Posterior cingulate gyrus (tissue), 11 donors: ENCODE measurements around the gene CTSA.

Experiments used
- DNase-seq, 10 donors: peaks; one replicate each; pipeline versions ENCODE4 v3.0.0 to v3.0.0-alpha.2; 2020 to 2021; ENCODE audit warnings: mixed read lengths in 3 of 10
- intact Hi-C: fragments of 100-400 bp; cut with DNase I; formaldehyde crosslinking; loops from one replicate; pipeline ENCODE4 v1.15.1; 2023

The CTSA gene

DNA sequence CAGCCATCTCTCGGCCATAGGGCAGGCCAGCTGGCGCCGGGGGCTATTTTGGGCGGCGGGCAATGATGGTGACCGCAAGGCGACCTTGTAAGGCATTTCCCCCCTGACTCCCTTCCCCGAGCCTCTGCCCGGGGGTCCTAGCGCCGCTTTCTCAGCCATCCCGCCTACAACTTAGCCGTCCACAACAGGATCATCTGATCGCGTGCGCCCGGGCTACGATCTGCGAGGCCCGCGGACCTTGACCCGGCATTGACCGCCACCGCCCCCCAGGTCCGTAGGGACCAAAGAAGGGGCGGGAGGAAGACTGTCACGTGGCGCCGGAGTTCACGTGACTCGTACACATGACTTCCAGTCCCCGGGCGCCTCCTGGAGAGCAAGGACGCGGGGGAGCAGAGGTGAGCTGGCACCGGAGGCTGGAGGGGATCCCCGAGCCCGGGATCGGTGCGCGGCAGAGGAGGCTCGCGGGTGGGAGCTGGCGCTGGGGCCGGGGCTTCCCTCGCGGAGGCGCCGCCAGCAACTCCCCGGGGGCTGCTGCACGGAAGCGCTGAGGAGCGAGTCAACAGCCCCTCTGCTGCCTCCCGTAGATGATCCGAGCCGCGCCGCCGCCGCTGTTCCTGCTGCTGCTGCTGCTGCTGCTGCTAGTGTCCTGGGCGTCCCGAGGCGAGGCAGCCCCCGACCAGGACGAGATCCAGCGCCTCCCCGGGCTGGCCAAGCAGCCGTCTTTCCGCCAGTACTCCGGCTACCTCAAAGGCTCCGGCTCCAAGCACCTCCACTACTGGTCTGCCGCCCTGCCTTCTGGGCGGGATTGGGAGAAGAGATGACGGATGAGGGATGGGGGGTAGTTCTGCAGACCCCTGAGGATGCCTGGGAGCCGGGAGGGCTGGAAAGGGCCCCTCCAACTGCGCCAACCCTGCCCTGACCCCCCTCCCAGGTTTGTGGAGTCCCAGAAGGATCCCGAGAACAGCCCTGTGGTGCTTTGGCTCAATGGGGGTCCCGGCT is at the start of gene CTSA, which contains the start of gene NEURL2:
Gene CTSA, plus strand, starts transcription at position 351 of the 999 bp plus-strand sequence. Its CDS starts 234 bp downstream, at position 585.
Gene NEURL2, minus strand, starts transcription at position 224 of the 999 bp plus-strand sequence. Its CDS starts 217 bp downstream, at position 7.
- intact Hi-C loops = loop anchor here (2.0 to 5.0 kb wide), 2 partner anchors 41 to 78 kb away; partner anchors contain the start of genes PCIF1 and UBE2C
- peak; percentile 87 to 99 (median 94) for DNase-seq

DNA sequence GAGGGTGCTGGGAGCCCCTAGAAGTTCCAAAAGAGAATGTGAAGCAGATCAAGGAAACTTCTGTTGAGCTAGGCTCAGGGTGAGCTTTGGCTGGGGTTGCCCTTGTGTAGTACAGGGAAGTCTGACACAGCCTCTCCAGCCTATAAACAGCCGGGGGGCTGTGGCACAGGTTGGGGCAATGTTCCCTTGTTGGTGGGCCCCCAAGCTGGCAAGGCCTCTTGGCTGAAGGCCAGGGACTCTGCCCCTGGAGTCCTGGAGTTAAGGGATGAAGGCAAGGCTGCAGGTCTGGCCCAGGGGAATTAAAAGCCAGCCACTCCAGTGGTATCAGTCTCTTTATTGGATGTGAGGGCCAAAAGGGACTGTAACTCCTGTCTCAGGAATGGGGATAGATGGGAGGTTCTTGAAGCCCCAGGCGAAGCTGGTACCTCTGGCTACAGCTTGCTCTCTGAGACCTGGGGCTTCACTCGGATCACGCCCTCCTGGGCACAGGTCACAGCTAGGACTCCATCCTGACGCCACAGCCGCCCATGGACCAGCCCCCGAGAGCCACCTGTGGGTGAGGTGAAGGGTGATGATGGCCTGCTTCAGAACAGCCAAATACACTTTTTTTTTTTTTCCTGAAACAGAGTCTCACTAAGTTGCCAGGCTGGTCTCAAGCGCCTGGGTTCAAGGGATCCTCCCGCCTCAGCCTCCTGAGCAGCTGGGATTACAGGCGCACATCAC is 49.6 kb upstream of the CTSA start:
- DNase-seq = no peak
- intact Hi-C loops = no loop called here

GRCh38 chr20:45842169-45842812 is 48.8 kb upstream of the CTSA start:
- intact Hi-C loops = no loop called here
- no peak for DNase-seq

GRCh38 chr20:45843506-45843905 is 47.6 kb upstream of the CTSA start:
- intact Hi-C loops = no loop called here
- DNase-seq = peak in 1 of 10 donors; percentile 24

GRCh38 chr20:45845452-45845851 is 45.7 kb upstream of the CTSA start:
- no peak for DNase-seq
- intact Hi-C loops = no loop called here

DNA sequence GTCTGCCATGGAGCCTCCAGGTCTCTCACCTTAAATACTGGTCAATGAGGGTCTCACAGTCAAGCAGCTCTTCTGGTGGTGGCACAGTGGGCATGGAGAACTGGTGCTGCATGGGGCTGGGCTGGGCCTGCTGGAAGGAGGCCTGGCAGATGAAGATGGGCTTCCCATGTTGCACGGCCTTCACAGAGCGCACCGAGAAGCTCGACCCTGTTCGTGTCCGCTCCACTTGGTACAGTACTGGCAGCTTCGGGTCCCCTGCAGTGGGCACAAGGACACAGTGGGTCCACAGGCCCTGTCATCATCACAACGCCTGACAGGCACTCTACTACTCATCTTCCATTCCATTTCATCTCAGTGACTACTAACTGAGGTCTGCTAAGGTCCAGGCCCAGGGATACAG is 42.7 kb upstream of the CTSA start:
- peak in 2 of 10 donors; percentile 43 to 44 for DNase-seq
- intact Hi-C loops = no loop called here

GRCh38 chr20:45848969-45849582 is 42.1 kb upstream of the CTSA start:
- intact Hi-C loops = no loop called here
- peak in 1 of 10 donors; percentile 30 for DNase-seq

GRCh38 chr20:45850238-45850637 is 40.9 kb upstream of the CTSA start:
- DNase-seq = no peak

GRCh38 chr20:45850926-45851325 is 40.2 kb upstream of the CTSA start:
- intact Hi-C loops = no loop called here
- no peak for DNase-seq

More at GRCh38 chr20:45850238-45850637, 40.9 kb upstream of the CTSA start:
- intact Hi-C loops = no loop called here

DNA sequence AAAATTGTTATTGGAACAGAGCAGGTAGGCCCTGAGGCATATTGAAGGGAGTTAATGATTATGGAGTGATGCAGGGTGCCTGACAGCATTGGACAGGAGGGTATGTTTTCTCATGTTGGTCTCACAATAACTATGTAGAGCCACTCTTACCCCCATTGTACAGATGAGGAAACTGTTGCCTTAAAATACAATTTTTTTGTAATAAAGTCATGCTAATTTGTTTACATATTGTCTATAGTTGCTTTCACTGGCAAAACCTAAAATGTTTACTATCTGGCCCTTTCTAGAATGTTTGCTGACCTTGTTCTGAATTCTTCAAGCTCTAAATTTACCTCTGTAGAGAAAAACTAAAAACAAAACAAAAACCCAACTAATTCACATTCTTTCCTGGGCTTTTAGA is 39.6 kb upstream of the CTSA start:
- DNase-seq = no peak
- intact Hi-C loops = no loop called here

GRCh38 chr20:45852326-45852725 is 38.8 kb upstream of the CTSA start:
- intact Hi-C loops = no loop called here
- no peak for DNase-seq

GRCh38 chr20:45853484-45853883 is 37.7 kb upstream of the CTSA start:
- intact Hi-C loops = no loop called here
- DNase-seq = no peak

DNA sequence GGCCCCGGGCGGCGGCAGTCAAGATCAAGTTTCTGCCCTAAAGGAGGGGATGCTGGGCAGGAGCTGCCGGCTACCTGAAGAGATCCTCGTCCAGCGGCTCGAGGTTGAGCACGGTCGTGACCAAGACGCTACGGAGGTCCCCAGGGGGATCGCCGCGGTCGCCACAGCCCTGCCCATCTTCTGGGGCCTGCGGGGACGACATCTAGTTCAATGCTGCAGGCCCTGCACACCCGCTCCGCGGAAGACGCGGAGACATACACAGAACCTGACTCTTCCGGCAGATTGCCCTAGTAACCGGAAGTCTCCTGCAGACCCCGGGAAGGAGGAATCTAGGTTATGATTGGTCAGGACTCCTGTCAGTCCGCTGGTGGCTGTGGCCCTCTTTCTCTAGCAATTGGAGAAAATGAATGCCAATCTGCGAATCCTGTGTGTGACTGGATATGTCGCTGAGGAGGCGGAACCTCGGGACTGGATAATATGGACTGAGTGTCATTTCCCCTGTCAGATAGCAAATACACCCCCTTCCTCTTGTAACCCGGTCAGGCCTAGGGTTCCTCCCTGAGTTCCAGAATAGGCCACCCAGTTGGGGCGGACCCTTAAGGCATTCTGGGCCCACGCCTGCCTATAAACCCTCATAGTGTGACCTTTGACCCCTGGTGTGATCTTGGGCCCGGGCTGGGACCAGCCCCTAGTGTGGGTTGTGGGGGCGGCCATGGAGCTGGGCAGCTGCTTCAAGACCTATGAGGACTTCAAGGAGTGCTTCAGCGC is 33.8 kb upstream of the CTSA start, which contains the start of the genes ACOT8 and ZSWIM3:
Gene ACOT8, minus strand, starts transcription at position 279 of the 768 bp plus-strand sequence. Its CDS starts 77 bp downstream, at position 202.
Gene ZSWIM3, plus strand, starts transcription at position 501 of the 768 bp plus-strand sequence. Its CDS starts 212 bp downstream, at position 713.
- intact Hi-C loops = loop anchor here (1.0 kb wide), 1 partner anchor 24 kb away; the partner anchor contains the start of gene ZSWIM1
- peak; percentile 84 to 99 (median 94) for DNase-seq

DNA sequence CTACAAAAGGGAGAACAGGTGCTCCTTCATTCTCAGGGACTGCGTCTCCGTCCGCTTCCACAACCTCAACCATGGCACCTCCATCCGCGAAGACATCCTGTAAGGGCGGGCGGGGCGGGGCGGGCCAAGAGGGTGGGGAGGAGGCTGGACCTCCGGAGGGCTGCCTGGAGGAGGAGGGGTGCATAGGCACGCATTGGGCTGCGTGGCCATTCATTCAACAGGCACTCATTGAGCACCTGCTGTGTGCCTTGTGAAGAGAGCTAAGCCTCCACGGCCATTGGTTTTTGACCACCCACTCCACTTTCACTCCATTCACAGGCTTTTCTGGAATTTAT is 33.3 kb upstream of the CTSA start:
- no peak for DNase-seq
- intact Hi-C loops = loop anchor here (1.0 kb wide), 1 partner anchor 23 kb away; the partner anchor contains the start of gene ZSWIM1

DNA sequence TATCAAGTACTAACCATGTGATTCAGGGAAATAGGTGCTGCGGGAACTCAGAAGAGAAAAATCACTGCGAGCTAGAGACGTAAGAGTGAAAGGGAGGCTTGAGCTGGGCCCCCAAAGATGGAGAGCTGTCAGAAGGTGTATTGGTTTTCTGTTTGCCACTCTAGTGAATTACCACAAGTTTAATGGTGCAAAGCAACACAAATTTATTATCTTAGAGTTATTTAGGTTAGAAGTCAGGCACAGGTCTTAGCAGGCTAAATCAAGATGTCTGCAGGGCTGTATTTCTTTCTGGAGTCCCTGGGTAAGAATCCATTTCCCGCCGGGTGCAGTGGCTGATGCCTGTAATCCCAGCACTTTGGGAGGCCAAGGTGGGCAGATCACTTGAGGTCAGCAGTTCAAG is 31.2 kb upstream of the CTSA start:
- DNase-seq = no peak
- intact Hi-C loops = no loop called here

- intact Hi-C loops = no loop called here
- DNase-seq = no peak
Measured at GRCh38 chr20:45860560-45861220, 30.4 kb upstream of the CTSA start.

DNA sequence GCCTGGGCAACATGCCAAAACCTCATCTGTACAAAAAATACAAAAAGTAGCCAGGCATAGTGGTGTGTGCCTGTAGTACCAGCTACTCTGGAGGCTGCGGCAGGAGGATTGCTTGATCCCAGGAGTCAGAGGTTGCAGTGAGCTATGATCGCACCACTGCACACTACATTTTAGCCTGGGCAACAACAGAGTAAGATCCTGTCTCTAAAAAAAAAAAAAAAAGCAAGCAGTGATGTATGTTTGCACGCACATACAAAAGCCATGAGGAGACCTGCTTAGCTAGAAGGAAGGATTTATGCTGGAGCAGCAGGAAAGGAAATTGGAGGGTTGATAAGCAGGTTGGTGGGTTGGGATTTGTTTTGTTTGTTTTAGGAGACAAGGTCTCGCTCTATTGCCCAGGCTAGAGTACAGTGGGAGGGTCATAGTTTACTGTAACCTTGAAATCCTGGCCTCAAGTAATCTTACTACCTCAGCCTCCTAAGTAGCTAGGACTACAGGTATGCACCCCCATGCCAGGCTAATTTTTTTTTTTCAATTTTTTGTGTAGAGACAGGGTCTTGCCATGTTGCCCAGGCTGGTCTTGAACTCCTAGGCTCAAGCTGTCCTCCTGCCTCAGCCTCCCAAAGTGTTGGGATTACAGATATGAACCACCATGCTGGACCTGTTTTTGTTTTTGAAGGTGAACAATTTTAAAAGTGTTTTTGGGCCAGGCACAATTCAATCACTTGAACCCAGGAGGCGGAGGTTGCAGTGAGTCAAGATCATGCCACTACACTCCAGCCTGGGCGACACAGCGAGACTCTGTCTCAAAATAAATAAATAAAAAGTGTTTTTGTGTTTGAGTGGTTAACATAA is 29.7 kb upstream of the CTSA start:
- DNase-seq = peak in 1 of 10 donors; percentile 69
- intact Hi-C loops = no loop called here
